ENCODE measurements around the gene PTH1R.

DNA sequence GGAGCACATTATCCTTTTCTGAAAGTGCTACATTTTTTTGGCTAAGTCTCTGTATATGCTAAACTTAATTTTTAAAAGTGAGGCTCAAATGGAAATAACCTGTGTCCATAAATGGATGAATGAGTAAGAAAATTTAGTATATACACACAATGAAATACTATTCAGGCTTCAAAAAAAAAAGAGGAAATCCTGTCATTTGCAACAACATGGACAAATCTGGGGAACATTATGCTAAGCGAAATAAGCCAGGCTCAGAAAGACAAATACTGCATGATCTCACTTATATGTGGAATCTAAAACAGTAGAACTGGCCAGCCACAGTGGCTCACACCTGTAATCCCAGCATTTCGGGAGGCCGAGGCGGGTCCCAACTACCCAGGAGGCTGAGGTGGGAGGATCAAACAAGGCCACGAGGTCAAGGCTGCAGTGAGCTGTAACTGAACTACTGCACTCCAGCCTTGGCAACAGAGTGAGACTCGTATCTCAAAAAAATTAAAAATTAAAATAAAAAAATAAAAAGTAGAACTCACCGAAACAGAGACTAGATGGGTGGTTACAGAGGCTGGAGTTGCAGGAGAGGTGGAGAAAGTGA, 73.2 kb downstream of the PTH1R start:
- TF ChIP-seq, protein P1, sequence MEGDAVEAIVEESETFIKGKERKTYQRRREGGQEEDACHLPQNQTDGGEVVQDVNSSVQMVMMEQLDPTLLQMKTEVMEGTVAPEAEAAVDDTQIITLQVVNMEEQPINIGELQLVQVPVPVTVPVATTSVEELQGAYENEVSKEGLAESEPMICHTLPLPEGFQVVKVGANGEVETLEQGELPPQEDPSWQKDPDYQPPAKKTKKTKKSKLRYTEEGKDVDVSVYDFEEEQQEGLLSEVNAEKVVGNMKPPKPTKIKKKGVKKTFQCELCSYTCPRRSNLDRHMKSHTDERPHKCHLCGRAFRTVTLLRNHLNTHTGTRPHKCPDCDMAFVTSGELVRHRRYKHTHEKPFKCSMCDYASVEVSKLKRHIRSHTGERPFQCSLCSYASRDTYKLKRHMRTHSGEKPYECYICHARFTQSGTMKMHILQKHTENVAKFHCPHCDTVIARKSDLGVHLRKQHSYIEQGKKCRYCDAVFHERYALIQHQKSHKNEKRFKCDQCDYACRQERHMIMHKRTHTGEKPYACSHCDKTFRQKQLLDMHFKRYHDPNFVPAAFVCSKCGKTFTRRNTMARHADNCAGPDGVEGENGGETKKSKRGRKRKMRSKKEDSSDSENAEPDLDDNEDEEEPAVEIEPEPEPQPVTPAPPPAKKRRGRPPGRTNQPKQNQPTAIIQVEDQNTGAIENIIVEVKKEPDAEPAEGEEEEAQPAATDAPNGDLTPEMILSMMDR (IDR thresholded peaks at IDR 0.05) = no peak
- TF ChIP-seq TEAD4 (IDR thresholded peaks at IDR 0.05; ENCODE audit: borderline replicate concordance, insufficient read depth) (no peak), TAF1 (IDR thresholded peaks at IDR 0.05; ENCODE audit: borderline replicate concordance, low read depth, low read length) (no peak)

Measured in SK-N-SH (cell line).